Activated CD4-positive, alpha-beta T cell treated with anti-CD3 and anti-CD28 coated beads, Interleukin-2, amount 10 ng/mL, durations not matched to agents 7 days and 5 days (primary cell): Measurements from ENCODE around the gene FOXD3. TPM values are rescaled to one million over a fixed set of nuclear protein-coding genes. Genes with fewer than 3 reads are reported as not detected.
A peak's percentile ranks its signal among the peaks of the same experiment; 100 is the strongest.

ENCODE experiments used
- CTCF ChIA-PET: fragments of 350-600 bp; sonication (Branson Sonifier 250); formaldehyde crosslinking; loops from one replicate; lab custom pipeline; 2021; ENCODE audit warnings: antibody characterized with exemption; lab: Charles Lee
- POLR2A ChIA-PET: fragments of 350-600 bp; sonication (Branson Sonifier 250); formaldehyde crosslinking; loops from one replicate; lab custom pipeline; 2021; ENCODE audit warnings: antibody characterized with exemption; lab: Charles Lee
- DNase-seq: peaks from one replicate; pipeline ENCODE4 v3.0.0-alpha.2; 2020
- H3K27ac Mint-ChIP-seq: one replicate; pipeline ENCODE4 v1.8.0; 2021; ENCODE audit warnings: mild to moderate bottlenecking, moderate library complexity, mixed read lengths
- H3K27me3 Mint-ChIP-seq: one replicate; pipeline ENCODE4 v1.8.0; 2021; ENCODE audit warnings: mixed read lengths
- H3K36me3 Mint-ChIP-seq: one replicate; pipeline ENCODE4 v1.8.0; 2021; ENCODE audit warnings: low read depth, mixed read lengths
- H3K4me1 Mint-ChIP-seq: one replicate; pipeline ENCODE4 v1.8.0; 2021; ENCODE audit warnings: mixed read lengths
- H3K4me3 Mint-ChIP-seq: one replicate; pipeline ENCODE4 v1.8.0; 2021; ENCODE audit warnings: mild to moderate bottlenecking, moderate library complexity, mixed read lengths
- H3K9me3 Mint-ChIP-seq: one replicate; pipeline ENCODE4 v1.8.0; 2021; ENCODE audit warnings: mixed read lengths
- total RNA-seq, 2 experiments: library from RNA; stranded (reverse); gene quantifications; one replicate each; pipeline ENCODE4 v1.2.3, GENCODE V29; 2021

Gene FOXD3
- total RNA-seq, 2 experiments from 2014 or later, result not detected

DNA sequence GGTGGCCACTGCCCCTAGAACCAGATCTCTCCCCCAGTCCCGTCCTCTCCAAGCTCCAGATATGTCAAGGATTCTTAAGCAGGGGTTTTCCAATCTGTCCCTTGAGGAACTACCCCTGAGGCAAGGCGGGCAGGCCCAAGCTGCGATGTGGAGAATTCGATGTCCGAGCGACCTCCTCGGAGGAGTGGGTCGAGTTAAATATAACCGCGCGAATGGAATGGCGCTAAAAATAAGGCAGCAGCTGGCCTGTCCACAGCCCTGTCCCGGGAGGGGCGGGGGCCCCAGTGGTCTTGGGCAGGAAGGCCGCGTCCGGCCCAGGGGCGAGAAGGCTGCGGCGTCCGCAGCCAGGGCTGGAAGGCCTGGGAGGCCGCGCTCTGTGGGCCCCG is 5.8 kb upstream of the FOXD3 start:
- CTCF ChIA-PET, result interaction anchor here (0.6 to 2.3 kb wide), 3 partner anchors 10 to 106 kb away, joined by 3 to 19 read pairs (median 9); no protein-coding TSS in a partner anchor
- Mint-ChIP-seq H3K27ac (no peak overlapping the region), H3K9me3 (peaks cover 9% of the 10 kb centered on the region)

DNA sequence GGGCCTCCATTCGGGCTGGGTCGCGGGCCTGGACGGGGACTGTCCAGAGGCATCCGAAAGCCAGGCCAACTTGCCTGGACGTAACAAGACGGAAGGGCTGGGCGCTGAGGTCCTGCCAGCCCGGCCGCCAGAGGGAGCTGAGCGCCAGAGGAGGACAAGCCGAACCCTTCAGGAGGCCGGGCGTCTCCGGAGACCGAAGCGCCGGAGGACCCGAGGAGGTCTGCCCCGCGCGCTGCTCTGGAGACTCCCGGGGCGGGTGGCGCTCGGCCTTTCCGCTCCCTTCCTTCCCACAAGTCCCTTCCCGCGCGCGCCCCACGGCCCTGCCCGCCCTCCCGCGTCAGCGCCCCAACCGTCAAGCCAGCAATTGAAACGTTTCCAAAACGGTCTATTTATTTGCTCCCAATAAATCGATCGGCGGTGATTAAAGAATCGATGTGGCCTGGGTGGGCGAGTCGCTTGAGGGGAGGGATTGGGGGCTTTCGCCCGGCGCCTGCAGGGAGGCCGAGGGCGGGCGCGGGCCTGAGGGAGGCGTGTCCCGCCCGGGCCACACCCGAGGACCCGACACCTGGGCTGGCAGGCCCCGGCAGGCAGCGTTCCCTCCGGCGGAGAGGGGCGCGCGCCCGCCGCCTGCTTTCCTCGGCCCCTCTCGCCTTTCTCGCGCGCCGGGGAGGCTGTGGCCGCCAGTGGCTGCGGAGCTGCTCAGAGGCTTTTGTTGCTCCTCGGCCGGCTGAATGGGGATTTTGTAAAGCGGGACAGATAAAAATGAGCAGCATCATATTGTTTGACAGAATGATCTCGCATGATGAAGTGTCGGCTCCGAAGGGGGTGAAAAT is 5.2 kb upstream of the FOXD3 start:
- H3K4me1 Mint-ChIP-seq, result peaks cover 34% of the 10 kb centered on the region

More for the DNA sequence above, 5.8 kb upstream of the FOXD3 start:
- peak overlapping the region; percentile 40 for H3K4me3 Mint-ChIP-seq
- peaks cover 71% of the 10 kb centered on the region for H3K27me3 Mint-ChIP-seq
- POLR2A ChIA-PET, result no interaction called here
- peaks cover 17% of the 10 kb centered on the region for H3K36me3 Mint-ChIP-seq
- peaks cover 29% of the 10 kb centered on the region for H3K4me1 Mint-ChIP-seq
- no peak for DNase-seq

GRCh38 chr1:63317817-63318152 is 4.6 kb upstream of the FOXD3 start:
- CTCF ChIA-PET, result interaction anchor here (2.1 kb wide), 1 partner anchor 9 kb away, joined by 19 read pairs; no protein-coding TSS in a partner anchor
- peak overlapping the region; percentile 3 for H3K27ac Mint-ChIP-seq
- DNase-seq, result no peak
- peak overlapping the region; percentile 48 for H3K4me3 Mint-ChIP-seq
- H3K4me1 Mint-ChIP-seq, result peaks cover 35% of the 10 kb centered on the region
- peaks cover 19% of the 10 kb centered on the region for H3K36me3 Mint-ChIP-seq
- POLR2A ChIA-PET, result no interaction called here
- H3K27me3 Mint-ChIP-seq, result peaks cover 75% of the 10 kb centered on the region
- H3K9me3 Mint-ChIP-seq, result peaks cover 9% of the 10 kb centered on the region

More for the DNA sequence above, 5.2 kb upstream of the FOXD3 start:
- ChIA-PET CTCF (interaction anchor here (0.6 to 2.3 kb wide), 3 partner anchors 10 to 106 kb away, joined by 3 to 19 read pairs (median 9); no protein-coding TSS in a partner anchor), POLR2A (no interaction called here)
- Mint-ChIP-seq H3K4me3 (peak overlapping the region; percentile 48), H3K36me3 (peaks cover 19% of the 10 kb centered on the region), H3K27ac (peak overlapping the region; percentile 3), H3K9me3 (peaks cover 9% of the 10 kb centered on the region), H3K27me3 (peaks cover 75% of the 10 kb centered on the region)
- DNase-seq, result peak; percentile 59

- ChIA-PET CTCF (interaction anchor here (0.6 to 2.5 kb wide), 4 partner anchors 9 to 57 kb away, joined by 3 to 19 read pairs (median 6); no protein-coding TSS in a partner anchor), POLR2A (no interaction called here)
- peak overlapping the region; percentile 50 for H3K27ac Mint-ChIP-seq
Observed at GRCh38 chr1:63318201-63318979, 4.0 kb upstream of the FOXD3 start.

GRCh38 chr1:63319046-63320021 is 3.0 kb upstream of the FOXD3 start:
- Mint-ChIP-seq H3K27me3 (peaks cover 66% of the 10 kb centered on the region), H3K27ac (peak overlapping the region; percentile 68), H3K4me1 (peaks cover 38% of the 10 kb centered on the region), H3K36me3 (peaks cover 19% of the 10 kb centered on the region), H3K9me3 (peaks cover 9% of the 10 kb centered on the region), H3K4me3 (peak overlapping the region; percentile 51)
- POLR2A ChIA-PET, result no interaction called here
- CTCF ChIA-PET, result interaction anchor here (0.6 to 2.5 kb wide), 5 partner anchors 10 to 1118 kb away, joined by 3 to 8 read pairs (median 3); no protein-coding TSS in a partner anchor
- no peak for DNase-seq

More at GRCh38 chr1:63318201-63318979, 4.0 kb upstream of the FOXD3 start:
- DNase-seq, result no peak
- H3K4me1 Mint-ChIP-seq, result peaks cover 36% of the 10 kb centered on the region
- H3K36me3 Mint-ChIP-seq, result peaks cover 19% of the 10 kb centered on the region
- H3K27me3 Mint-ChIP-seq, result peaks cover 72% of the 10 kb centered on the region
- H3K9me3 Mint-ChIP-seq, result peaks cover 9% of the 10 kb centered on the region
- H3K4me3 Mint-ChIP-seq, result peak overlapping the region; percentile 48

- H3K4me3 Mint-ChIP-seq, result peak overlapping the region; percentile 51
- H3K27me3 Mint-ChIP-seq, result peaks cover 67% of the 10 kb centered on the region
- peaks cover 9% of the 10 kb centered on the region for H3K9me3 Mint-ChIP-seq
- ChIA-PET POLR2A (no interaction called here), CTCF (interaction anchor here (0.6 to 2.5 kb wide), 3 partner anchors 9 to 1119 kb away, joined by 3 to 8 read pairs (median 3); no protein-coding TSS in a partner anchor)
- peak overlapping the region; percentile 68 for H3K27ac Mint-ChIP-seq
- peaks cover 21% of the 10 kb centered on the region for H3K36me3 Mint-ChIP-seq
- peaks cover 44% of the 10 kb centered on the region for H3K4me1 Mint-ChIP-seq
- DNase-seq, result no peak
Observed at GRCh38 chr1:63320022-63320721, 2.2 kb upstream of the FOXD3 start.

- peak overlapping the region; percentile 63 for H3K4me3 Mint-ChIP-seq
- H3K4me1 Mint-ChIP-seq, result peaks cover 45% of the 10 kb centered on the region
- ChIA-PET POLR2A (no interaction called here), CTCF (interaction anchor here (0.9 kb wide), 1 partner anchor 11 kb away, joined by 3 read pairs; no protein-coding TSS in a partner anchor)
- DNase-seq, result no peak
- peak overlapping the region; percentile 72 for H3K27ac Mint-ChIP-seq
- peaks cover 9% of the 10 kb centered on the region for H3K9me3 Mint-ChIP-seq
- H3K27me3 Mint-ChIP-seq, result peaks cover 68% of the 10 kb centered on the region
- H3K36me3 Mint-ChIP-seq, result peaks cover 22% of the 10 kb centered on the region
Observed at GRCh38 chr1:63321066-63321784, 1.1 kb upstream of the FOXD3 start.

- peak overlapping the region; percentile 72 for H3K27ac Mint-ChIP-seq
- no peak for DNase-seq
- peaks cover 70% of the 10 kb centered on the region for H3K27me3 Mint-ChIP-seq
- peaks cover 49% of the 10 kb centered on the region for H3K4me1 Mint-ChIP-seq
- peak overlapping the region; percentile 63 for H3K4me3 Mint-ChIP-seq
- ChIA-PET POLR2A (no interaction called here), CTCF (interaction anchor here (0.9 kb wide), 1 partner anchor 10 kb away, joined by 3 read pairs; no protein-coding TSS in a partner anchor)
- H3K9me3 Mint-ChIP-seq, result peaks cover 9% of the 10 kb centered on the region
- peaks cover 24% of the 10 kb centered on the region for H3K36me3 Mint-ChIP-seq
Observed at GRCh38 chr1:63321785-63322113, 618 bp upstream of the FOXD3 start.

- ChIA-PET POLR2A (no interaction called here), CTCF (no interaction called here)
- Mint-ChIP-seq H3K9me3 (peaks cover 9% of the 10 kb centered on the region), H3K4me1 (peaks cover 52% of the 10 kb centered on the region), H3K4me3 (peak overlapping the region; percentile 61), H3K36me3 (peaks cover 22% of the 10 kb centered on the region), H3K27ac (no peak overlapping the region), H3K27me3 (peaks cover 77% of the 10 kb centered on the region)
- DNase-seq, result peak; percentile 43
Observed at GRCh38 chr1:63322944-63323864, 837 bp downstream of the FOXD3 start.
